SK-N-SH treated with all-trans-retinoic acid at 6 μM for 48 hours (cell line): ENCODE data around the gene TUBA4A.

Experiments
- ESRRG ChIP-seq: fragments of 250-450 bp; sonication (Bioruptor Pico); IDR thresholded peaks from 2 replicates; pipeline ENCODE4 v1.6.1; 2021; ENCODE audit warnings: mild to moderate bottlenecking
- ZFP30 ChIP-seq: fragments of 450-650 bp; formaldehyde crosslinking; IDR thresholded peaks from 2 replicates; pipeline ENCODE4 v1.5.0; 2022; ENCODE audit warnings: mild to moderate bottlenecking, moderate library complexity
- TF ChIP-seq, protein P1 (sequence below): fragments of 250-450 bp; sonication (Bioruptor Pico); IDR thresholded peaks from 2 replicates; pipeline ENCODE4 v1.8.0; 2020; ENCODE audit warnings: mild to moderate bottlenecking, moderate library complexity, borderline replicate concordance

DNA sequence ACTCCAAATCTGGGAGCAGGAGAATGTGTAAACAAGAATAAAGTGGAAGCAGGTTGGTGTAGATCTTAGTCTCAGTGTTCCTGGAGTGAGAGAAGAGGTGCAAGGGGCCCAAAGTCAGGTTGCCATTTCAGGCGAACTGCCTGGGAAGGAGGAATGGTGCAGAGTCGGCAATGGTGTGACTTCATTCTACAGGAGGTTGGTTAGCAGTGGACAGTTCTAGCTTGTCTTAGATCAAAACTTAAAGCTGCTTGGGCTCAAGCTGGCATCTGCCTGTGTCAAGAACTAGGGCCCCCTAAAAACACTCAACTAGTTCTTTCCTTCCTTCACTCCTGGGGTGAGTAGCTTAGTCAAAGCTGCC is 4.9 kb downstream of the TUBA4A start:
- TF ChIP-seq, protein P1, sequence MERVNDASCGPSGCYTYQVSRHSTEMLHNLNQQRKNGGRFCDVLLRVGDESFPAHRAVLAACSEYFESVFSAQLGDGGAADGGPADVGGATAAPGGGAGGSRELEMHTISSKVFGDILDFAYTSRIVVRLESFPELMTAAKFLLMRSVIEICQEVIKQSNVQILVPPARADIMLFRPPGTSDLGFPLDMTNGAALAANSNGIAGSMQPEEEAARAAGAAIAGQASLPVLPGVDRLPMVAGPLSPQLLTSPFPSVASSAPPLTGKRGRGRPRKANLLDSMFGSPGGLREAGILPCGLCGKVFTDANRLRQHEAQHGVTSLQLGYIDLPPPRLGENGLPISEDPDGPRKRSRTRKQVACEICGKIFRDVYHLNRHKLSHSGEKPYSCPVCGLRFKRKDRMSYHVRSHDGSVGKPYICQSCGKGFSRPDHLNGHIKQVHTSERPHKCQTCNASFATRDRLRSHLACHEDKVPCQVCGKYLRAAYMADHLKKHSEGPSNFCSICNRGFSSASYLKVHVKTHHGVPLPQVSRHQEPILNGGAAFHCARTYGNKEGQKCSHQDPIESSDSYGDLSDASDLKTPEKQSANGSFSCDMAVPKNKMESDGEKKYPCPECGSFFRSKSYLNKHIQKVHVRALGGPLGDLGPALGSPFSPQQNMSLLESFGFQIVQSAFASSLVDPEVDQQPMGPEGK (CRISPR knock-in tag): no peak
- TF ChIP-seq ESRRG (no peak), ZFP30 (CRISPR knock-in tag) (no peak)
